ENCODE measurements around the gene VWA8. TPM values are rescaled to one million over a fixed set of nuclear protein-coding genes. Genes with fewer than 3 reads are reported as not detected.
A peak's percentile ranks its signal among the peaks of the same experiment; 100 is the strongest.

The VWA8 gene
- total and polyA plus RNA-seq, 9 donors, result 4.5 to 25.1 (median 21.0) TPM

DNA sequence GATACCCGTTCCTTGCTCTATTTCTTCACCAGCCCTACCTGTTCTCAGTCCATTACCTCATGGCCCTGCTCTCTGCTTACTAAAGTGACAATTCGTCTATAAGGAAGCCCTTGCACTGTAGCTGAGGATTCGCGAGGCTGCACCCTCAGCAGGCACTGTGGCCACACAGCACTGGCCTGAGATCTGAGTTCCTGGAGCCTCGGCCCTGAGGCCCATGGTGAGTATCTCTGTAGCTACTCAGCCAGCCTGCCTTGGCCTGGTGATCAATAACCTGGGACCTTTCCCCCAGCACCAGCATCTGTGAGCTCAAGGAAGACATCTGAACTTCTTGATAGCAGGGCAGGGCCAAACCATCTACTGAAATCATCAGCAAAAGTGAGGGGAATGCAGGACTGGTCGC, 412.9 kb downstream of the VWA8 start:
- no peaks in the 10 kb centered on the region for H3K36me3 ChIP-seq
- H3K4me3 ChIP-seq, result no peak overlapping the region
- WGBS, 3 donors, result 74 to 89% (median 78%) methylated on average over 6 of the region's 6 CpGs
- TF ChIP-seq CTCF (IDR thresholded peaks at IDR 0.05) (no peak), POLR2A (IDR thresholded peaks at IDR 0.05) (no peak), EP300 (IDR thresholded peaks at IDR 0.05) (no peak)
- H3K27ac ChIP-seq, result no peak overlapping the region
- intact Hi-C loops (cut with DNase I), result no loop called here
- DNase-seq, result no peak
- H3K27me3 ChIP-seq, result no peaks in the 10 kb centered on the region
- peaks cover 8% of the 10 kb centered on the region for H3K4me1 ChIP-seq (ENCODE audit: insufficient read depth)
- no peaks in the 10 kb centered on the region for H3K9me3 ChIP-seq

GRCh38 chr13:41547251-41548000, 413.5 kb downstream of the VWA8 start:
- no peaks in the 10 kb centered on the region for H3K9me3 ChIP-seq
- no peaks in the 10 kb centered on the region for H3K27me3 ChIP-seq
- intact Hi-C loops (cut with DNase I), result no loop called here
- 22 to 28% (median 22%) methylated on average over 16 to 17 of the region's 17 CpGs for WGBS, 3 donors
- H3K27ac ChIP-seq, result peak overlapping the region in 1 of 2 donors; percentile 37
- H3K4me1 ChIP-seq (ENCODE audit: insufficient read depth), result peaks cover 8% of the 10 kb centered on the region
- no peaks in the 10 kb centered on the region for H3K36me3 ChIP-seq
- peak in 2 of 5 donors; percentile 17 to 68 for DNase-seq
- TF ChIP-seq CTCF (IDR thresholded peaks at IDR 0.05) (no peak), POLR2A (IDR thresholded peaks at IDR 0.05) (no peak), EP300 (IDR thresholded peaks at IDR 0.05) (no peak)
- H3K4me3 ChIP-seq, result no peak overlapping the region

- peaks cover 8% of the 10 kb centered on the region for H3K4me1 ChIP-seq (ENCODE audit: insufficient read depth)
- H3K4me3 ChIP-seq, result no peak overlapping the region
- no peaks in the 10 kb centered on the region for H3K9me3 ChIP-seq
- no peaks in the 10 kb centered on the region for H3K36me3 ChIP-seq
- intact Hi-C loops (cut with DNase I), result no loop called here
- H3K27ac ChIP-seq, result peak overlapping the region in 1 of 2 donors; percentile 37
- TF ChIP-seq EP300 (IDR thresholded peaks at IDR 0.05) (no peak), POLR2A (IDR thresholded peaks at IDR 0.05) (no peak), CTCF (IDR thresholded peaks at IDR 0.05) (no peak)
- no peak for DNase-seq
- no peaks in the 10 kb centered on the region for H3K27me3 ChIP-seq
- 86 to 89% (median 87%) methylated on average over 14 of the region's 14 CpGs for WGBS, 3 donors
Observed at GRCh38 chr13:41546372-41547190, 414.3 kb downstream of the VWA8 start.

DNA sequence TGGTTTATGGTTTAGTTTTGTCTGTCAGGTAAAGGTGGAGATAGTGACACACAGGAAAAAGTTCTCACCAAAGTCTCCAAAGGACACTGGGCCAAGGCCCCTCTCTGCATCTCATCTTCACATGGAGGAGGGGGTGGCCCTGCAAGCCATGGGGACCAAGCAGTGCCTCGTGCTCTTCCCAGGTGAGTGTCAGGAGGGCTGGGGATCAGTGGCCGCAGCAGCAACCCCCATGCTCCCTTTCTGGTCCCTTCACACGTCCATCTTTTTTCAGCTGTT, 415.5 kb downstream of the VWA8 start:
- H3K36me3 ChIP-seq, result no peaks in the 10 kb centered on the region
- no peaks in the 10 kb centered on the region for H3K27me3 ChIP-seq
- peaks cover 8% of the 10 kb centered on the region for H3K4me1 ChIP-seq (ENCODE audit: insufficient read depth)
- no peak overlapping the region for H3K27ac ChIP-seq
- intact Hi-C loops (cut with DNase I), result no loop called here
- DNase-seq, result no peak
- WGBS, 3 donors, result 64 to 67% (median 65%) methylated on average over 3 of the region's 3 CpGs
- no peak for TF ChIP-seq EP300 (IDR thresholded peaks at IDR 0.05)
- no peak for TF ChIP-seq POLR2A (IDR thresholded peaks at IDR 0.05)
- no peak for TF ChIP-seq CTCF (IDR thresholded peaks at IDR 0.05)
- H3K9me3 ChIP-seq, result no peaks in the 10 kb centered on the region
- no peak overlapping the region for H3K4me3 ChIP-seq
